ENCODE data around the gene PGGHG. TPM values are rescaled to one million over a fixed set of nuclear protein-coding genes. Genes with fewer than 3 reads are reported as not detected.

The PGGHG gene
- total RNA-seq, 1 donor from 2014 or later = 13.1 TPM

GRCh38 chr11:342328-342727, 53.4 kb downstream of the PGGHG start:
- no peak for DNase-seq (ENCODE audit: low read depth)
- no peak overlapping the region for H3K4me3 ChIP-seq (ENCODE audit: low read depth, low read length)
- TF ChIP-seq CTCF (conservative IDR thresholded peaks at IDR 0.05; ENCODE audit: low read depth, low read length) = no peak

- DNase-seq (ENCODE audit: low read depth) = no peak
- H3K4me3 ChIP-seq (ENCODE audit: low read depth, low read length) = no peak overlapping the region
- no peak for TF ChIP-seq CTCF (conservative IDR thresholded peaks at IDR 0.05; ENCODE audit: low read depth, low read length)
Measured at GRCh38 chr11:344836-345578, 56.1 kb downstream of the PGGHG start.

Other genes with a start within 250 kb of the PGGHG start
- not detected in 2 replicates for gene SCGB1C1, start 96.0 kb upstream of the PGGHG start, total RNA-seq
- gene BET1L, start 81.7 kb upstream of the PGGHG start, total RNA-seq = 15.2 and 23.7 TPM in 2 replicates
- gene RIC8A, start 81.4 kb upstream of the PGGHG start, total RNA-seq = 116 and 143 TPM in 2 replicates
- 5.5 and 11.8 TPM in 2 replicates for gene SIRT3, start 52.8 kb upstream of the PGGHG start, total RNA-seq
- 222 and 249 TPM in 2 replicates for gene PSMD13, start 52.1 kb upstream of the PGGHG start, total RNA-seq
- not detected in 2 replicates for gene NLRP6, start 10.7 kb upstream of the PGGHG start, total RNA-seq
- gene IFITM5, start 10.4 kb downstream of the PGGHG start, total RNA-seq = not detected in 2 replicates
- 54.7 and 177 TPM in 2 replicates for gene IFITM2, start 18.7 kb downstream of the PGGHG start, total RNA-seq
- gene IFITM1, start 24.9 kb downstream of the PGGHG start, total RNA-seq = 15.7 and 56.8 TPM in 2 replicates
- 85.7 and 113 TPM in 2 replicates for gene IFITM3, start 31.7 kb downstream of the PGGHG start, total RNA-seq
- 13.9 and 24.4 TPM in 2 replicates for gene B4GALNT4, start 80.4 kb downstream of the PGGHG start, total RNA-seq
- gene PKP3, start 105.1 kb downstream of the PGGHG start, total RNA-seq = 20.6 and 30.7 TPM in 2 replicates
- gene SIGIRR, start 125.9 kb downstream of the PGGHG start, total RNA-seq = 52.9 and 83.9 TPM in 2 replicates
- 7.7 and 20.1 TPM in 2 replicates for gene ANO9, start 152.9 kb downstream of the PGGHG start, total RNA-seq
- 53.4 and 66.1 TPM in 2 replicates for gene PTDSS2, start 161.2 kb downstream of the PGGHG start, total RNA-seq
- gene RNH1, start 218.1 kb downstream of the PGGHG start, total RNA-seq = 163 and 204 TPM in 2 replicates
- 63.2 and 128 TPM in 2 replicates for gene HRAS, start 246.4 kb downstream of the PGGHG start, total RNA-seq
- 0.87 and 1.6 TPM in 2 replicates for gene LRRC56, start 248.4 kb downstream of the PGGHG start, total RNA-seq

Measured in epithelial cell of proximal tubule (primary cell).